ENCODE measurements around the gene PLEKHA5. TPM values are rescaled to one million over a fixed set of nuclear protein-coding genes. Genes with fewer than 3 reads are reported as not detected.

Gene PLEKHA5
- total and polyA plus RNA-seq, 2 of the 4 experiments (the other 2 are of a cell fraction), result 5.3 to 12.2 TPM

GRCh38 chr12:19130224-19131024 lies 891 bp downstream of the PLEKHA5 start:
- H2AFZ ChIP-seq (replicated peaks; ENCODE audit: low read length, poor library complexity), result peak overlapping the region; percentile 85
- dilution Hi-C loops (cut with HindIII; ENCODE audit: low sequenced_read_pairs, unreplicated experiment) (no loop called here), intact Hi-C loops (cut with micrococcal nuclease) (loop anchor here (2.0 to 10.0 kb wide), 5 partner anchors 52 to 700 kb away; no protein-coding TSS in a partner anchor), in situ Hi-C loops (cut with MboI; ENCODE audit: low sequenced_read_pairs) (no loop called here)
- H3K4ac ChIP-seq (ENCODE audit: low read depth, low read length), result peak overlapping the region; percentile 88
- H2BK120ac ChIP-seq (ENCODE audit: low read depth, low read length), result peak overlapping the region; percentile 69
- H3K27me3 ChIP-seq (ENCODE audit: control insufficient read depth, insufficient read depth, low read length), result no peaks in the 10 kb centered on the region
- peak overlapping the region; percentile 84 for H2AK5ac ChIP-seq (ENCODE audit: low read depth, low read length)
- H3K9me1 ChIP-seq (ENCODE audit: insufficient read depth, low read length), result no peaks in the 10 kb centered on the region
- peak overlapping the region; percentile 19 for H4K5ac ChIP-seq (ENCODE audit: low read depth, low read length)
- H3K79me1 ChIP-seq (ENCODE audit: low read depth in 1 of 2, low read length in 2 of 2), result peaks cover 5 to 15% of the 10 kb centered on the region in 2 experiments; a peak in 3 of 4 replicates
- peak overlapping the region; percentile 70 for H3K14ac ChIP-seq (replicated peaks; ENCODE audit: low read depth, low read length)
- ChIA-PET POLR2A (ENCODE audit: unreplicated experiment) (no interaction called here), CTCF (interaction anchor here (0.5 to 1.0 kb wide), 4 partner anchors 23 to 56 kb away, joined by 3 to 5 read pairs (median 4); no protein-coding TSS in a partner anchor)
- H2BK15ac ChIP-seq (ENCODE audit: low read depth, low read length), result peak overlapping the region; percentile 24; the same call in 1 of the 3 replicates
- H4K91ac ChIP-seq (ENCODE audit: insufficient read depth, low read depth, low read length), result peak overlapping the region; percentile 68; the same call in 1 of the 2 replicates
- BruUV-seq (replicated peaks), result no TSS peak
- peak overlapping the region; percentile 85 for H3K23ac ChIP-seq (ENCODE audit: low read depth, low read length)
- peak overlapping the region; percentile 30 for H2BK5ac ChIP-seq (ENCODE audit: low read depth, low read length, poor library complexity, severe bottlenecking)
- peak overlapping the region; percentile 33 to 72; a peak in 2 of 4 replicates for H4K8ac ChIP-seq (ENCODE audit: low read depth in 2 of 2, low read length in 2 of 2)
- no peak overlapping the region for H2BK20ac ChIP-seq (ENCODE audit: low read depth, low read length)
- no peaks in the 10 kb centered on the region for H3K36me3 ChIP-seq (ENCODE audit: control insufficient read depth, insufficient read depth, low read length)
- peak; percentile 35 for ATAC-seq (ENCODE audit: low read depth)
- H3K9me3 ChIP-seq (ENCODE audit: control insufficient read depth, insufficient read depth, low read length), result peaks cover 8% of the 10 kb centered on the region; the same call in 1 of the 2 replicates
- no peak for DNase-seq
- no peaks in the 10 kb centered on the region for H3K4me1 ChIP-seq (ENCODE audit: control insufficient read depth, insufficient read depth, low read length)
- 0% methylated on average over 10 of the region's 61 CpGs; no CpG with 5 or more reads in 1 of the 2 experiments for WGBS, 2 experiments (ENCODE audit: extremely low coverage in 2 of 2, insufficient read length in 1 of 2)
- peak overlapping the region; percentile 77 for H3K4me3 ChIP-seq (ENCODE audit: insufficient read depth, low read depth, low read length)
- peak overlapping the region; percentile 47 for H3K18ac ChIP-seq (ENCODE audit: low read depth, low read length)
- H3K9ac ChIP-seq (ENCODE audit: low read depth, low read length), result peak overlapping the region; percentile 78
- H3K27ac ChIP-seq (ENCODE audit: insufficient read depth, low read length), result peak overlapping the region; percentile 81
- peak overlapping the region; percentile 59 for H2AK9ac ChIP-seq (replicated peaks; ENCODE audit: low read depth, low read length, poor library complexity)
- H3K56ac ChIP-seq (ENCODE audit: extremely low read depth, insufficient read depth, low read length), result peak overlapping the region; percentile 72
- H3K4me2 ChIP-seq (ENCODE audit: low read depth, low read length), result peak overlapping the region; percentile 86
- H4K20me1 ChIP-seq (ENCODE audit: insufficient read depth, low read length), result no peaks in the 10 kb centered on the region
- TF ChIP-seq BHLHE40 (IDR thresholded peaks at IDR 0.05; ENCODE audit: low read depth, low read length) (no peak), MAFK (IDR thresholded peaks at IDR 0.05; ENCODE audit: low read depth, low read length) (no peak), MAZ (IDR thresholded peaks at IDR 0.05; ENCODE audit: borderline replicate concordance, low read depth, low read length) (no peak), RFX5 (IDR thresholded peaks at IDR 0.05; ENCODE audit: low read depth, low read length) (no peak), MXI1 (IDR thresholded peaks at IDR 0.05; ENCODE audit: borderline replicate concordance, low read depth, low read length) (no peak), USF2 (IDR thresholded peaks at IDR 0.05; ENCODE audit: low read depth, low read length) (no peak), CHD1 (IDR thresholded peaks at IDR 0.05; ENCODE audit: low read depth, low read length) (no peak), POLR2A (IDR thresholded peaks at IDR 0.05; ENCODE audit: low read depth, low read length) (no peak), FOS (IDR thresholded peaks at IDR 0.05; ENCODE audit: low read depth, low read length) (no peak), SMC3 (IDR thresholded peaks at IDR 0.05; ENCODE audit: low read depth, low read length) (no peak), NFE2L2 (IDR thresholded peaks at IDR 0.05; ENCODE audit: low read depth, low read length) (no peak), CEBPB (IDR thresholded peaks at IDR 0.05; ENCODE audit: low read depth, low read length) (no peak), RAD21 (IDR thresholded peaks at IDR 0.05; ENCODE audit: low read length) (no peak)
- TF ChIP-seq, protein P1, sequence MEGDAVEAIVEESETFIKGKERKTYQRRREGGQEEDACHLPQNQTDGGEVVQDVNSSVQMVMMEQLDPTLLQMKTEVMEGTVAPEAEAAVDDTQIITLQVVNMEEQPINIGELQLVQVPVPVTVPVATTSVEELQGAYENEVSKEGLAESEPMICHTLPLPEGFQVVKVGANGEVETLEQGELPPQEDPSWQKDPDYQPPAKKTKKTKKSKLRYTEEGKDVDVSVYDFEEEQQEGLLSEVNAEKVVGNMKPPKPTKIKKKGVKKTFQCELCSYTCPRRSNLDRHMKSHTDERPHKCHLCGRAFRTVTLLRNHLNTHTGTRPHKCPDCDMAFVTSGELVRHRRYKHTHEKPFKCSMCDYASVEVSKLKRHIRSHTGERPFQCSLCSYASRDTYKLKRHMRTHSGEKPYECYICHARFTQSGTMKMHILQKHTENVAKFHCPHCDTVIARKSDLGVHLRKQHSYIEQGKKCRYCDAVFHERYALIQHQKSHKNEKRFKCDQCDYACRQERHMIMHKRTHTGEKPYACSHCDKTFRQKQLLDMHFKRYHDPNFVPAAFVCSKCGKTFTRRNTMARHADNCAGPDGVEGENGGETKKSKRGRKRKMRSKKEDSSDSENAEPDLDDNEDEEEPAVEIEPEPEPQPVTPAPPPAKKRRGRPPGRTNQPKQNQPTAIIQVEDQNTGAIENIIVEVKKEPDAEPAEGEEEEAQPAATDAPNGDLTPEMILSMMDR (conservative IDR thresholded peaks at IDR 0.05; ENCODE audit: low read depth, low read length), result no peak

All from IMR-90 (cell line).